Liver (tissue), 3 donors: ENCODE results near the gene E2F4.

ENCODE experiments used
- NR2F2 ChIP-seq: IDR thresholded peaks from 2 replicates; pipeline ENCODE4 v1.6.1; 2016; ENCODE audit warnings: antibody characterized with exemption
- TAF1 ChIP-seq: conservative IDR thresholded peaks from 2 replicates; pipeline ENCODE4 v1.6.1; 2016; ENCODE audit warnings: antibody characterized with exemption, mild to moderate bottlenecking
- YY1 ChIP-seq: IDR thresholded peaks from 2 replicates; pipeline ENCODE4 v1.6.1; 2016; ENCODE audit warnings: antibody characterized with exemption, mild to moderate bottlenecking
- TF ChIP-seq, protein P1 (sequence below): fragments of 150-350 bp; IDR thresholded peaks from 2 replicates; pipeline ENCODE4 v1.5.1; 2017; ENCODE audit warnings: improper control_type of control experiment, low read depth, low read length; ENCODE audit not compliant: missing input control
- TF ChIP-seq, protein P2 (sequence below): IDR thresholded peaks from 2 replicates; pipeline ENCODE4 v1.6.1; 2016; ENCODE audit warnings: antibody characterized with exemption
- donor health status: healthy.
- donor health status: healthy.

DNA sequence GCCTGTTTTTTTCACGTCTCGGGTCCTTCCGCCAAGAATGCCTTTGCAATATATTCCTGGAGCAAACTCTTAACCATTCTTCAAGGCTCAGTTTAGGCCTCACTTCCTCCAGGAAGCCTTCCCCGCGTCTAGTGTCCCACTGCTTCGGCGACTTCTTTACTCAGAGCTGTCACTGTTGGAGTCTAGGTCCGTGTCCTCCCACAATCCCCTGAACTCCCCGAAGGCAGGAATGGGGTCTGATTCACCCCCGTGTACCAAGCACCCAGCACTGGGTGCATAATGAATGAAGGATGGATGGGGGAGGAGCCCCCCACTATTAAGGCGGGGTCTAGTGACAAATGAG lies 8.7 kb upstream of the E2F4 start:
- TF ChIP-seq, protein P1, sequence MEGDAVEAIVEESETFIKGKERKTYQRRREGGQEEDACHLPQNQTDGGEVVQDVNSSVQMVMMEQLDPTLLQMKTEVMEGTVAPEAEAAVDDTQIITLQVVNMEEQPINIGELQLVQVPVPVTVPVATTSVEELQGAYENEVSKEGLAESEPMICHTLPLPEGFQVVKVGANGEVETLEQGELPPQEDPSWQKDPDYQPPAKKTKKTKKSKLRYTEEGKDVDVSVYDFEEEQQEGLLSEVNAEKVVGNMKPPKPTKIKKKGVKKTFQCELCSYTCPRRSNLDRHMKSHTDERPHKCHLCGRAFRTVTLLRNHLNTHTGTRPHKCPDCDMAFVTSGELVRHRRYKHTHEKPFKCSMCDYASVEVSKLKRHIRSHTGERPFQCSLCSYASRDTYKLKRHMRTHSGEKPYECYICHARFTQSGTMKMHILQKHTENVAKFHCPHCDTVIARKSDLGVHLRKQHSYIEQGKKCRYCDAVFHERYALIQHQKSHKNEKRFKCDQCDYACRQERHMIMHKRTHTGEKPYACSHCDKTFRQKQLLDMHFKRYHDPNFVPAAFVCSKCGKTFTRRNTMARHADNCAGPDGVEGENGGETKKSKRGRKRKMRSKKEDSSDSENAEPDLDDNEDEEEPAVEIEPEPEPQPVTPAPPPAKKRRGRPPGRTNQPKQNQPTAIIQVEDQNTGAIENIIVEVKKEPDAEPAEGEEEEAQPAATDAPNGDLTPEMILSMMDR = no peak
- no peak for TF ChIP-seq YY1
- TF ChIP-seq NR2F2 = no peak
- no peak for TF ChIP-seq TAF1
- TF ChIP-seq, protein P2, sequence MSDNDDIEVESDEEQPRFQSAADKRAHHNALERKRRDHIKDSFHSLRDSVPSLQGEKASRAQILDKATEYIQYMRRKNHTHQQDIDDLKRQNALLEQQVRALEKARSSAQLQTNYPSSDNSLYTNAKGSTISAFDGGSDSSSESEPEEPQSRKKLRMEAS = no peak
